Osteoblast (primary cell): ENCODE data around the gene IFT122. TPM values are rescaled to one million over a fixed set of nuclear protein-coding genes. Genes with fewer than 3 reads are reported as not detected.

Experiments used
- DNase-seq: peaks from one replicate; pipeline ENCODE4 v3.0.0; 2011; ENCODE audit warnings: low spot score, mixed read lengths; ENCODE audit not compliant: insufficient read length; ENCODE audit errors: missing footprints
- H2AFZ ChIP-seq: 2 replicates; pipeline ENCODE4 v1.6.0; 2011; ENCODE audit warnings: mild to moderate bottlenecking, low read length
- H3K27ac ChIP-seq: 2 replicates; pipeline ENCODE4 v1.5.1; 2011; ENCODE audit warnings: mild to moderate bottlenecking, low read depth, low read length, moderate library complexity
- H3K27me3 ChIP-seq: 2 replicates; pipeline ENCODE4 v1.6.0; 2012; ENCODE audit warnings: mild to moderate bottlenecking, control low read depth, inconsistent platforms, low read length, moderate library complexity; ENCODE audit not compliant: insufficient read depth
- H3K36me3 ChIP-seq: 2 replicates; pipeline ENCODE4 v1.5.1; 2011; ENCODE audit warnings: mild to moderate bottlenecking, low read length, control low read depth, moderate library complexity; ENCODE audit not compliant: insufficient read depth
- H3K4me1 ChIP-seq: 2 replicates; pipeline ENCODE4 v1.5.1; 2011; ENCODE audit warnings: mild to moderate bottlenecking, low read length, control low read depth, moderate library complexity; ENCODE audit not compliant: insufficient read depth
- H3K4me2 ChIP-seq: 2 replicates; pipeline ENCODE4 v1.6.0; 2011; ENCODE audit warnings: mild to moderate bottlenecking, low read length; ENCODE audit not compliant: insufficient read depth
- H3K4me3 ChIP-seq: fragments of 200-600 bp; sonication (generic); 3 replicates; pipeline ENCODE4 v1.5.1; 2012; ENCODE audit warnings: mild to moderate bottlenecking, low read length, inconsistent platforms; ENCODE audit not compliant: insufficient read depth
- H3K79me2 ChIP-seq: 2 replicates; pipeline ENCODE4 v1.6.0; 2012; ENCODE audit warnings: mild to moderate bottlenecking, low read length, control low read depth, inconsistent platforms; ENCODE audit not compliant: insufficient read depth
- H3K9me3 ChIP-seq: 2 replicates; pipeline ENCODE4 v1.5.1; 2011; ENCODE audit warnings: low read depth, low read length, control low read depth
- H4K20me1 ChIP-seq: 2 replicates; pipeline ENCODE4 v1.6.0; 2012; ENCODE audit warnings: mild to moderate bottlenecking, low read length, control low read depth; ENCODE audit not compliant: insufficient read depth
- CTCF ChIP-seq: IDR thresholded peaks from 2 replicates; pipeline ENCODE4 v1.5.1; 2011; ENCODE audit warnings: mild to moderate bottlenecking, low read depth, low read length, moderate library complexity; ENCODE audit errors: extremely low read depth
- total RNA-seq: library from RNA; depleted of rRNA; stranded (reverse); fragments of >200 nt; gene quantifications from 2 replicates; pipeline ENCODE4 v1.2.3, GENCODE V29; 2012

Gene IFT122
- total RNA-seq, 1 donor: 30.4 TPM

- TF ChIP-seq CTCF: no peak
- H3K27ac ChIP-seq: no peak overlapping the region
- no peaks in the 10 kb centered on the region for H3K9me3 ChIP-seq
- no peak overlapping the region for H2AFZ ChIP-seq
- H3K4me2 ChIP-seq: no peak overlapping the region
- no peaks in the 10 kb centered on the region for H3K79me2 ChIP-seq
- no peak overlapping the region for H3K4me3 ChIP-seq
- H4K20me1 ChIP-seq: no peaks in the 10 kb centered on the region
- H3K4me1 ChIP-seq: no peaks in the 10 kb centered on the region
- H3K36me3 ChIP-seq: no peaks in the 10 kb centered on the region
- DNase-seq: no peak
- H3K27me3 ChIP-seq: no peaks in the 10 kb centered on the region
These were observed 107.2 kb downstream of the IFT122 start for GRCh38 chr3:129547241-129547640.

- no peak for DNase-seq
- Histone ChIP-seq H3K79me2 (no peaks in the 10 kb centered on the region), H3K4me3 (no peak overlapping the region), H3K4me1 (no peaks in the 10 kb centered on the region), H3K9me3 (no peaks in the 10 kb centered on the region), H3K27me3 (no peaks in the 10 kb centered on the region), H3K27ac (no peak overlapping the region), H3K36me3 (no peaks in the 10 kb centered on the region), H4K20me1 (no peaks in the 10 kb centered on the region), H3K4me2 (no peak overlapping the region), H2AFZ (no peak overlapping the region)
- no peak for TF ChIP-seq CTCF
These were observed 108.3 kb downstream of the IFT122 start for GRCh38 chr3:129548104-129548965.

DNA sequence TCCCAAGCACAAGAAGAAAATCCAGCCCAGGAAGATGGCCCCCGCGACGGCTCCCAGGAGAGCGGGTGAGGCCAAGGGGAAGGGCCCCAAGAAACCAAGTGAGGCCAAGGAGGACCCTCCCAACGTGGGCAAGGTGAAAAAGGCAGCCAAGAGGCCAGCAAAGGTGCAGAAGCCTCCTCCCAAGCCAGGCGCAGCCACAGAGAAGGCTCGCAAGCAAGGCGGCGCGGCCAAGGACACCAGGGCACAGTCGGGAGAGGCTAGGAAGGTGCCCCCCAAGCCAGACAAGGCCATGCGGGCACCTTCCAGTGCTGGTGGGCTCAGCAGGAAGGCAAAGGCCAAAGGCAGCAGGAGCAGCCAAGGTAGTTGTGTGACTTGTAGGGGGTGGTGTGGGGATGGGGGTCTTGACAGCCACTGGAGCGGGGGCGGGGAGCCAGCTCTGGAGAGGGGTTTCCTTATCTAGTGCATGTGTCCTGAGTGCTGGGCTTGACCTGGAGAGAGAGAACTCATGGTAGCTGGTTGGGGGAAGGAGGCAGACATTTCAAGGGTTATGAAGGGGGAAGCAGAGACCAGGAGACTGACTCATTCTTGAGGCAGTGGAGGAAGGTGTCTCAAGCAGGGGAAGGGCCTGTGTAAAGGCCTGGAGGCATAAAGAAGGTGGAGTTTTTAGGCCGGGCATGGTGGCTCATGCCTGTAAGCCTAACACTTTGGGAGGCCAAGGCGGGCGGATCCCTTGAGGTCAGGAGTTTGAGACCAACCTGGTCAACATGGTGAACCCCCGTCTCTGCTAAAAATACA is 109.2 kb downstream of the IFT122 start:
- Histone ChIP-seq H4K20me1 (no peaks in the 10 kb centered on the region), H3K9me3 (no peaks in the 10 kb centered on the region), H3K36me3 (no peaks in the 10 kb centered on the region), H2AFZ (no peak overlapping the region), H3K4me1 (no peaks in the 10 kb centered on the region), H3K4me2 (no peak overlapping the region), H3K4me3 (no peak overlapping the region), H3K79me2 (no peaks in the 10 kb centered on the region), H3K27ac (no peak overlapping the region), H3K27me3 (no peaks in the 10 kb centered on the region)
- DNase-seq: no peak
- TF ChIP-seq CTCF: no peak

GRCh38 chr3:129549805-129550204 is 109.8 kb downstream of the IFT122 start:
- Histone ChIP-seq H4K20me1 (no peaks in the 10 kb centered on the region), H3K4me2 (no peak overlapping the region)

More at GRCh38 chr3:129549805-129550204, 109.8 kb downstream of the IFT122 start:
- TF ChIP-seq CTCF: no peak
- no peak overlapping the region for H2AFZ ChIP-seq
- H3K79me2 ChIP-seq: no peaks in the 10 kb centered on the region
- DNase-seq: no peak
- no peaks in the 10 kb centered on the region for H3K27me3 ChIP-seq
- H3K9me3 ChIP-seq: no peaks in the 10 kb centered on the region
- no peaks in the 10 kb centered on the region for H3K4me1 ChIP-seq
- H3K36me3 ChIP-seq: no peaks in the 10 kb centered on the region
- H3K27ac ChIP-seq: no peak overlapping the region
- no peak overlapping the region for H3K4me3 ChIP-seq
